ENCODE measurements around the gene PMVK. TPM values are rescaled to one million over a fixed set of nuclear protein-coding genes. Genes with fewer than 3 reads are reported as not detected.

The PMVK gene
- total RNA-seq, 1 donor from 2014 or later, result 9.6 TPM

- peaks cover 0 to 17% of the 10 kb centered on the region in 2 donors for H3K4me1 ChIP-seq
- H3K36me3 ChIP-seq, result no peaks in the 10 kb centered on the region
Measured at GRCh38 chr1:154937988-154938386, 1.5 kb upstream of the PMVK start.

GRCh38 chr1:154937085-154937987 is 817 bp upstream of the PMVK start:
- Histone ChIP-seq H3K27ac (peak overlapping the region; percentile 97 to 98), H3K4me1 (peaks cover 0 to 17% of the 10 kb centered on the region in 2 donors), H3K9me3 (no peaks in the 10 kb centered on the region), H3K4me3 (peak overlapping the region; percentile 73 to 75), H3K36me3 (no peaks in the 10 kb centered on the region), H3K27me3 (no peaks in the 10 kb centered on the region)
- DNase-seq (ENCODE audit: low spot score in 2 of 2), result peak; percentile 72 to 94
- peak; percentile 38 to 44 (median 39) for TF ChIP-seq CTCF (IDR thresholded peaks at IDR 0.05)
- intact Hi-C loops (cut with DNase I), result loop anchor here (1.0 to 5.0 kb wide), 7 partner anchors 19 to 310 kb away; partner anchors contain the start of genes KCNN3, PBXIP1, SLC50A1 and ZBTB7B

More at GRCh38 chr1:154937988-154938386, 1.5 kb upstream of the PMVK start:
- no peak for DNase-seq (ENCODE audit: low spot score in 2 of 2)
- no peak for TF ChIP-seq CTCF (IDR thresholded peaks at IDR 0.05)
- intact Hi-C loops (cut with DNase I), result loop anchor here (1.0 to 5.0 kb wide), 7 partner anchors 18 to 311 kb away; partner anchors contain the start of genes KCNN3, PBXIP1, SLC50A1 and ZBTB7B
- Histone ChIP-seq H3K9me3 (no peaks in the 10 kb centered on the region), H3K4me3 (peak overlapping the region; percentile 73 to 75), H3K27ac (peak overlapping the region; percentile 97 to 98), H3K27me3 (no peaks in the 10 kb centered on the region)

- no peaks in the 10 kb centered on the region for H3K27me3 ChIP-seq
- peaks cover 3 to 10% of the 10 kb centered on the region in 2 donors for H3K36me3 ChIP-seq
- TF ChIP-seq CTCF (IDR thresholded peaks at IDR 0.05), result no peak
- no peak for DNase-seq (ENCODE audit: low spot score in 2 of 2)
- peaks cover 0 to 13% of the 10 kb centered on the region in 2 donors for H3K4me1 ChIP-seq
- peak overlapping the region; percentile 73 to 75 for H3K4me3 ChIP-seq
- intact Hi-C loops (cut with DNase I), result loop anchor here (1.0 to 5.0 kb wide), 3 partner anchors 201 to 377 kb away; partner anchors contain the start of gene SLC50A1
- peak overlapping the region; percentile 97 to 98 for H3K27ac ChIP-seq
- no peaks in the 10 kb centered on the region for H3K9me3 ChIP-seq
Measured at GRCh38 chr1:154935749-154936554, 567 bp downstream of the PMVK start.

- no peak overlapping the region for H3K27ac ChIP-seq
- H3K4me1 ChIP-seq, result peaks cover 0 to 13% of the 10 kb centered on the region in 2 donors
- no peaks in the 10 kb centered on the region for H3K9me3 ChIP-seq
- no peak for DNase-seq (ENCODE audit: low spot score in 2 of 2)
- TF ChIP-seq CTCF (IDR thresholded peaks at IDR 0.05), result no peak
- intact Hi-C loops (cut with DNase I), result no loop called here
- H3K27me3 ChIP-seq, result no peaks in the 10 kb centered on the region
- no peak overlapping the region for H3K4me3 ChIP-seq
- peaks cover 14 to 18% of the 10 kb centered on the region in 2 donors for H3K36me3 ChIP-seq
Measured at GRCh38 chr1:154934358-154934948, 2.1 kb downstream of the PMVK start.

GRCh38 chr1:154931940-154932487 is 4.5 kb downstream of the PMVK start:
- intact Hi-C loops (cut with DNase I), result no loop called here
- Histone ChIP-seq H3K27me3 (no peaks in the 10 kb centered on the region), H3K9me3 (no peaks in the 10 kb centered on the region), H3K27ac (no peak overlapping the region), H3K4me1 (peaks cover 0 to 9% of the 10 kb centered on the region in 2 donors), H3K4me3 (no peak overlapping the region), H3K36me3 (peaks cover 22 to 31% of the 10 kb centered on the region in 2 donors)
- DNase-seq (ENCODE audit: low spot score in 2 of 2), result no peak
- TF ChIP-seq CTCF (IDR thresholded peaks at IDR 0.05), result no peak
